ENCODE data around the gene ZNF221. TPM values are rescaled to one million over a fixed set of nuclear protein-coding genes. Genes with fewer than 3 reads are reported as not detected.

Gene ZNF221
- total and polyA plus RNA-seq, 7 donors: 0.60 to 6.8 (median 3.6) TPM; not detected in 1

GRCh38 chr19:43956827-43957226 is 5.8 kb downstream of the ZNF221 start:
- 82 to 91% methylated on average over 3 of the region's 3 CpGs for WGBS, 2 donors
- intact Hi-C loops (cut with DNase I): no loop called here
- Histone ChIP-seq H3K27ac (no peak overlapping the region), H3K4me3 (no peak overlapping the region), H3K9me3 (peaks cover 19 to 43% (median 30%) of the 10 kb centered on the region in 4 donors), H3K27me3 (no peaks in the 10 kb centered on the region), H3K4me1 (no peaks in the 10 kb centered on the region), H3K36me3 (peaks cover 0 to 31% (median 0%) of the 10 kb centered on the region in 4 donors)
- no peak for TF ChIP-seq POLR2AphosphoS5 (IDR thresholded peaks at IDR 0.05)
- TF ChIP-seq CTCF (IDR thresholded peaks at IDR 0.05): no peak
- TF ChIP-seq EP300 (IDR thresholded peaks at IDR 0.05): no peak
- no peak for TF ChIP-seq POLR2A (IDR thresholded peaks at IDR 0.05)
- DNase-seq: no peak

- 93 to 96% methylated on average over 3 of the region's 3 CpGs for WGBS, 2 donors
- Histone ChIP-seq H3K36me3 (peaks cover 0 to 38% (median under 1%) of the 10 kb centered on the region in 4 donors), H3K4me1 (no peaks in the 10 kb centered on the region), H3K27me3 (no peaks in the 10 kb centered on the region), H3K27ac (no peak overlapping the region), H3K9me3 (peaks cover 19 to 45% (median 34%) of the 10 kb centered on the region in 4 donors), H3K4me3 (no peak overlapping the region)
- TF ChIP-seq POLR2AphosphoS5 (IDR thresholded peaks at IDR 0.05): no peak
- no peak for TF ChIP-seq EP300 (IDR thresholded peaks at IDR 0.05)
- no peak for TF ChIP-seq CTCF (IDR thresholded peaks at IDR 0.05)
- TF ChIP-seq POLR2A (IDR thresholded peaks at IDR 0.05): no peak
- no peak for DNase-seq
- intact Hi-C loops (cut with DNase I): no loop called here
These were observed 6.9 kb downstream of the ZNF221 start for GRCh38 chr19:43957891-43958290.

DNA sequence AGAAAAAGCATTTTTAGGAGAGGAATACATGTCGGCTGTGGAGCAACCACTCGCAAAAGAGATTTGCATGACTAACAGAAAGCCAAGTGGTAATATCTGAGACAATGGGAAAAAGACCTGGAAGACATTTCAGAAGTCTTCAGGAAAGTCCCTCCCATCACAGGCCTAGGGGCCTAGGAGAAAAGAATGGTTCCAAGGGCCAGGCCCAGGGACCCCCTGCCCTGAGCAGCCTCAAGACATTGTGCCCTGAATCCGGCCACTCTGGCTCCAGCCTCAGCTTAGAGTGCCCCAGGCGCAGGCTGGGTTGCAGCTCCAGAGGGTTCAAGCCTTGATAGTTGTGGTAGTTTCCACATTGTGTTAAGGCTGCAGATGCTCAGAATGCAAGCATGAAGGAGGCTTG is 9.4 kb downstream of the ZNF221 start:
- no peak overlapping the region for H3K27ac ChIP-seq

DNA sequence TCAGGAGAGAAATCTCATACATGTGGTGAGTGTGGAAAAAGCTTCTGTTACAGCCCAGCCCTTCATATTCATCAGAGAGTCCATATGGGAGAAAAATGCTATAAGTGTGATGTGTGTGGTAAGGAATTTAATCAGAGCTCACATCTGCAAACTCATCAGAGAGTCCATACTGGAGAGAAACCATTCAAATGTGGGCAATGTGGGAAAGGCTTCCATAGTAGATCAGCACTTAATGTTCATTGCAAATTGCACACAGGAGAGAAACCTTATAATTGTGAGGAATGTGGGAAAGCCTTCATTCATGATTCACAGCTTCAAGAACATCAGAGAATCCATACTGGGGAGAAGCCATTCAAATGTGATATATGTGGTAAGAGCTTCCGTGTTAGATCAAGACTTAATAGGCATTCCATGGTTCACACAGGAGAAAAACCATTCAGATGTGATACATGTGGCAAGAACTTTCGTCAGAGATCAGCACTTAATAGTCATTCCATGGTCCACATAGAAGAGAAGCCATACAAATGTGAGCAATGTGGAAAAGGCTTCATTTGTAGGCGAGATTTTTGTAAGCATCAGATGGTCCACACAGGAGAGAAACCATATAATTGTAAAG is 15.2 kb downstream of the ZNF221 start:
- Histone ChIP-seq H3K27me3 (no peaks in the 10 kb centered on the region), H3K4me3 (no peak overlapping the region), H3K27ac (no peak overlapping the region), H3K36me3 (peaks cover 28 to 85% (median 55%) of the 10 kb centered on the region in 4 donors), H3K4me1 (no peaks in the 10 kb centered on the region), H3K9me3 (peaks cover 56 to 88% (median 66%) of the 10 kb centered on the region in 4 donors)
- intact Hi-C loops (cut with DNase I): no loop called here
- TF ChIP-seq CTCF (IDR thresholded peaks at IDR 0.05): no peak
- no peak for TF ChIP-seq POLR2A (IDR thresholded peaks at IDR 0.05)
- TF ChIP-seq EP300 (IDR thresholded peaks at IDR 0.05): no peak
- TF ChIP-seq POLR2AphosphoS5 (IDR thresholded peaks at IDR 0.05): no peak
- DNase-seq: no peak
- 93 to 96% methylated on average over 3 of the region's 3 CpGs for WGBS, 2 donors

More for the DNA sequence above, 9.4 kb downstream of the ZNF221 start:
- intact Hi-C loops (cut with DNase I): no loop called here
- no peak for DNase-seq
- H3K4me1 ChIP-seq: no peaks in the 10 kb centered on the region
- peaks cover 9 to 50% (median 17%) of the 10 kb centered on the region in 4 donors for H3K36me3 ChIP-seq
- no peak for TF ChIP-seq POLR2AphosphoS5 (IDR thresholded peaks at IDR 0.05)
- no peak for TF ChIP-seq CTCF (IDR thresholded peaks at IDR 0.05)
- TF ChIP-seq EP300 (IDR thresholded peaks at IDR 0.05): no peak
- TF ChIP-seq POLR2A (IDR thresholded peaks at IDR 0.05): no peak
- WGBS, 2 donors: 70 to 71% methylated on average over 4 of the region's 4 CpGs
- H3K9me3 ChIP-seq: peaks cover 25 to 67% (median 43%) of the 10 kb centered on the region in 4 donors
- H3K4me3 ChIP-seq: no peak overlapping the region
- no peaks in the 10 kb centered on the region for H3K27me3 ChIP-seq
